NK-92 (cell line): ENCODE data around the gene HSD17B1.

Experiments
- DNase-seq: peaks from one replicate; lab custom pipeline; 2025; ENCODE audit not compliant: unreplicated experiment; lab: John Stamatoyannopoulos, UW

The HSD17B1 gene

GRCh38 chr17:42565523-42566214 is 12.9 kb downstream of the HSD17B1 start:
- no peak for DNase-seq

GRCh38 chr17:42566215-42566882 is 13.6 kb downstream of the HSD17B1 start:
- DNase-seq: no peak

GRCh38 chr17:42566883-42567573 is 14.3 kb downstream of the HSD17B1 start, which contains the start of gene MLX:
Gene MLX (plus strand): TSS chr17:42567100. CDS start chr17:42567125, 25 bp downstream.
- peak; percentile 42 for DNase-seq

GRCh38 chr17:42568341-42569111 is 15.8 kb downstream of the HSD17B1 start:
- DNase-seq: no peak

- no peak for DNase-seq
These were observed 18.9 kb downstream of the HSD17B1 start for GRCh38 chr17:42571435-42572225.

GRCh38 chr17:42573095-42573494 is 20.4 kb downstream of the HSD17B1 start:
- no peak for DNase-seq

GRCh38 chr17:42574463-42574862 is 21.7 kb downstream of the HSD17B1 start:
- no peak for DNase-seq

GRCh38 chr17:42577140-42577531 is 24.4 kb downstream of the HSD17B1 start:
- DNase-seq: no peak

GRCh38 chr17:42577532-42578281 is 25.0 kb downstream of the HSD17B1 start, which contains the start of gene PSMC3IP:
Gene PSMC3IP (minus strand): TSS chr17:42577729. CDS start chr17:42577686, 43 bp downstream.
- DNase-seq: peak; percentile 29

- no peak for DNase-seq
These were observed 25.7 kb downstream of the HSD17B1 start for GRCh38 chr17:42578282-42578869.

GRCh38 chr17:42579794-42580551 is 27.2 kb downstream of the HSD17B1 start:
- no peak for DNase-seq

GRCh38 chr17:42581744-42582270 is 29.1 kb downstream of the HSD17B1 start:
- DNase-seq: no peak

- DNase-seq: no peak
These were observed 32.2 kb downstream of the HSD17B1 start for GRCh38 chr17:42584880-42585279.

- DNase-seq: no peak
These were observed 32.6 kb downstream of the HSD17B1 start for GRCh38 chr17:42585353-42585752.

GRCh38 chr17:42586514-42587230 is 33.9 kb downstream of the HSD17B1 start:
- no peak for DNase-seq

GRCh38 chr17:42590886-42591285 is 38.2 kb downstream of the HSD17B1 start:
- DNase-seq: no peak

- no peak for DNase-seq
These were observed 38.7 kb downstream of the HSD17B1 start for GRCh38 chr17:42591411-42591810.

GRCh38 chr17:42596386-42596785 is 43.7 kb downstream of the HSD17B1 start:
- DNase-seq: no peak
